ENCODE results near the gene PANK1. TPM values are rescaled to one million over a fixed set of nuclear protein-coding genes. Genes with fewer than 3 reads are reported as not detected.
A peak's percentile ranks its signal among the peaks of the same experiment; 100 is the strongest.

The PANK1 gene
- total RNA-seq, 3 donors from 2014 or later: 1.3 to 2.7 (median 2.1) TPM

DNA sequence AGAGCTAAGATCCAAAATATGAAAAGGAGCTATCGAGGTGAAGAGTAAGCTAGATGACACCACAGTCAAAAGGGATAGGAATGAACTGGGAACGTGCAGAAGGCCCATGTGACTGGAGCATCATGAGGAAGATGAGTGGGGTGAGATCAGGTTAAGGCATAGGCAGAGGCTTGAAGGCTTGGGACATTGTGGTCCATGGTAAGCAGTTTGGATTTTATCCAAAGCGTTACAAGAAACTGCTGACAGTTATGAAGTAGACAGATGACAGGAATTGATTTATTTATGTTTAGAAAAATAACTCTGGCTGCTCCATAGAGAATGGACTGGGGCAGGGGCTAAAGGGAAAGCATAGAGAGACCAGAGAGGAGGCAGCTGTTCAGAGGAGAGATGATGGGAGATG lies 18.1 kb upstream of the PANK1 start:
- Mint-ChIP-seq H3K9me3 (no peaks in the 10 kb centered on the region), H3K27me3 (ENCODE audit: low read depth) (peaks cover 8% of the 10 kb centered on the region), H3K36me3 (ENCODE audit: insufficient read depth) (no peaks in the 10 kb centered on the region), H3K4me1 (ENCODE audit: low read depth) (no peaks in the 10 kb centered on the region), H3K4me3 (no peak overlapping the region)
- DNase-seq: no peak
- ATAC-seq: no peak

DNA sequence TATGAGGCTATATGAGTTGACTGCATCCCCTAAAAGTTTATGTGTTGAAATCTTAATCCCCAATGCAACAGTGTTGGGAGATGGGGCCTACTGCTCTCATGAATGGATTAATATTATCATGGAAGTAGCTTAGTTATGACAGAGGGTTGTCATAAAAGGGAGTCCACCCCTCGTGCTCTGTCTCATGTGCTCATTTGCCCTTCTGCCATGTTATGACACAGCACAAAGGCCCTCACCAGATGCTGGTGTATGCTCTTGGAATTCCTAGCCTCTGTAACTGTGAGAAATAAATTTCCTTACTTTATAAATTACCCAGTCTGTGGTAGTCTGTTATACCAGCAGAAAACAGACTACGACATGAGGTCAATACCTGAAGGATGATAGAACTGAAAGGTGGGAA lies 17.6 kb upstream of the PANK1 start:
- ATAC-seq: no peak
- Mint-ChIP-seq H3K9me3 (no peaks in the 10 kb centered on the region), H3K36me3 (ENCODE audit: insufficient read depth) (no peaks in the 10 kb centered on the region), H3K27me3 (ENCODE audit: low read depth) (peaks cover 8% of the 10 kb centered on the region), H3K4me1 (ENCODE audit: low read depth) (no peaks in the 10 kb centered on the region), H3K4me3 (no peak overlapping the region)
- DNase-seq: no peak

DNA sequence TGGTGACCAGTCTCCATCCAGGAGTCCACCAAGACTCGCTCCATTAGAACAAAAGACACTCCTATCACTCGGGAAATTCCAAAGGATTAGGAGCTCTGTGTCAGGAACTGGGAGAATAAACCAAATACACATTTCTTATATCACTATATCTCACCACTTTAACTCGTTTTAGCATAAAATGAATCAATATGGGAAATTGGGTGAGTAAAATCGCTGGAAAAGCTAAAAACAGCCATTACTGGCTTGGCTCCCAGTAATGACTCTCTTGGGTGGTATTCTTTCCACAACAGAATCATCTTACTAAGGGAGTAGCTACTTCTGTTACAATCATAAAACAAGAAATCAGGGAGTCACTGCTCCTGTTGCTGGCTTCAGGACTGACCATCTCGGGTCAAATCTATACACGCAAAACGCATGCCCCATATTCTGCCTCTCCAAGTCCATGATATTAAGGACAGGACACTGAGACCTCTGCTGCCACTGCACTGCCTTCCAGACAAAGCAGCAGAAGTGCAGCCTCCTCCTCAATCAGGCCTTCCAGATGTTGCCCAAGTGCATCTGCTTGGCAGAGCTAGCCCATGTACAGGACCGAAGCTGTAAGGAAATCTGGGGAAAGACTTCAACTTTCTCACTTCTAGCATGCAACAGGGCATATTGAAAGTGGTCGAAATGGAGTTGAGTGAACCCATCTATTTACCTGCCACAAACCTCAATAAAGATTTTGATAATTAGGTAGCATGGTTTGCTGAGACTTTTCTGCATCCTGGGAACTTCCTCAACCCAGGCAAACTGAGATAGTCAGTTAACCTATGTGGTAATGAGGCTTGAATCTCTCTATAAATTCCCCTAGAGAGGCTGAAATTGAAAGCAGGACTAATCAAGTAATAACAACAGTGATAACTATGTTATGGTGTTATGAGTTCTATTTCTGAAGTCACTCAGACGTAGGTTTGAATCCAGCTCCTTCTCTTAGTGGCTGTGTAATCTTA lies 14.4 kb upstream of the PANK1 start:
- Mint-ChIP-seq H3K4me3 (no peak overlapping the region), H3K27me3 (ENCODE audit: low read depth) (peaks cover 8% of the 10 kb centered on the region), H3K9me3 (peaks cover 5% of the 10 kb centered on the region), H3K36me3 (ENCODE audit: insufficient read depth) (no peaks in the 10 kb centered on the region), H3K4me1 (ENCODE audit: low read depth) (no peaks in the 10 kb centered on the region)
- no peak for DNase-seq
- ATAC-seq: no peak

DNA sequence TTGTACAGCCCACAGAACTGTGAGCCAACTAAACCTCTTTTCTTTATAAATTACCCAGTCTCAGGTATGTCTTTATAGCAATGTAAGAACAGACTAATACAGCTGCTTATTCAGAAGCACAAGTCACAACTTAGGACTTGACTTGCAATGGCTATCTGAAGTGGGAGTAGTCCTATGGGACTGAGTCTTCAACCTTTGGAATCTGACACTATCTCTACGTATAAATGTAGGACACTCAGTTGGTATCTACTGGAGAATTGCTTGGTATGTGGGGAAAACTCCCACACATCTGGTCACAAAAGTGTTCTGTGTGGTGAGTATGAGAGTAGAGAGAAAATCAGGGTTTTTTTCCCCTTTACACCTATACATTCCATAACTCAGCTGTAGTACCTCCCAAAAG lies 12.3 kb upstream of the PANK1 start:
- DNase-seq (no peak), ATAC-seq (no peak)
- Mint-ChIP-seq H3K27me3 (ENCODE audit: low read depth) (peaks cover 8% of the 10 kb centered on the region), H3K4me3 (no peak overlapping the region), H3K9me3 (peaks cover 5% of the 10 kb centered on the region), H3K4me1 (ENCODE audit: low read depth) (no peaks in the 10 kb centered on the region), H3K36me3 (ENCODE audit: insufficient read depth) (no peaks in the 10 kb centered on the region)

DNA sequence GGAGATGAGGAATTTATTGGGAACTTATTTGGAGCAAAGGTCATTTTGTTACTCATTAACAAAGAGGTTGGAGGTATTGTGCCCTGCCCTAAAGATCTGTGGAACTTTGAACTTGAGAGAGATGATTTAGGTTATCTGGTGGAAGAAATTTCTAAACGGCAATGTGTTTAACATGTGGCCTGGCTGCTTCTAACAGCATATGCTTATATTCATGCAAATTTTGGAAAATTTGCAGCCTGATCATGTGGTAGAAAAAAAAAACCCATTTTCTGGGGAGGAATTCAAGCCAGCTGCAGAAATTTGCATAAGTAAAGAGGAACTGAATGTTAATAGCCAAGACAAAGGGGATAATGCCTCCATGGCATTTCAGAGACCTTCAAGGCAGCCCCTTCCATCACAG lies 10.7 kb upstream of the PANK1 start:
- no peaks in the 10 kb centered on the region for H3K4me1 Mint-ChIP-seq (ENCODE audit: low read depth)
- peaks cover 5% of the 10 kb centered on the region for H3K9me3 Mint-ChIP-seq
- H3K4me3 Mint-ChIP-seq: no peak overlapping the region
- no peak for ATAC-seq
- DNase-seq: no peak
- peaks cover 8% of the 10 kb centered on the region for H3K27me3 Mint-ChIP-seq (ENCODE audit: low read depth)
- H3K36me3 Mint-ChIP-seq (ENCODE audit: insufficient read depth): no peaks in the 10 kb centered on the region

DNA sequence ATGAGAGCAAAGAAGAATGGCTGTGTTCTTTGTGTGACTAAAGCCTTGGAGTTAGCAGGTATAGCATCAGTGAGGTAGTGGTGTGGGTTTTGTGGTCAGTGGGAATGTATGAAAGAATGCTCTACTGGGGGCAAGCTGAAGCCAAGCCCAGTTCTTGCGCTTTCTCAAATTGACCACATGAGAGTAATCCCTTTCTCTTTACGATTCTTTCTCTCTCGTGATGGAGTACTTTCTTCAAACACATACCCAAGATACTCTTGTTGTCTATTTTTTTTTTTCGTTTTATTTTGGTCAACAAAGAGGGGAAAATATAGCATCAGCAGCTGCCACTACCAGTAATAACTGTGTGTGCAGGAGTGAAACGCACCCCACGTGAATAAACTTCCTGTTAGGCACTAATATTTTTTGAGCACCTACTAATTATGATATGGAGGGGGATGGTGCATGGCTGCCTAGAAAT lies 8.4 kb upstream of the PANK1 start:
- H3K27me3 Mint-ChIP-seq (ENCODE audit: low read depth): peaks cover under 1% of the 10 kb centered on the region
- H3K9me3 Mint-ChIP-seq: peaks cover 5% of the 10 kb centered on the region
- H3K4me3 Mint-ChIP-seq: no peak overlapping the region
- DNase-seq: no peak
- no peaks in the 10 kb centered on the region for H3K36me3 Mint-ChIP-seq (ENCODE audit: insufficient read depth)
- no peaks in the 10 kb centered on the region for H3K4me1 Mint-ChIP-seq (ENCODE audit: low read depth)
- no peak for ATAC-seq

DNA sequence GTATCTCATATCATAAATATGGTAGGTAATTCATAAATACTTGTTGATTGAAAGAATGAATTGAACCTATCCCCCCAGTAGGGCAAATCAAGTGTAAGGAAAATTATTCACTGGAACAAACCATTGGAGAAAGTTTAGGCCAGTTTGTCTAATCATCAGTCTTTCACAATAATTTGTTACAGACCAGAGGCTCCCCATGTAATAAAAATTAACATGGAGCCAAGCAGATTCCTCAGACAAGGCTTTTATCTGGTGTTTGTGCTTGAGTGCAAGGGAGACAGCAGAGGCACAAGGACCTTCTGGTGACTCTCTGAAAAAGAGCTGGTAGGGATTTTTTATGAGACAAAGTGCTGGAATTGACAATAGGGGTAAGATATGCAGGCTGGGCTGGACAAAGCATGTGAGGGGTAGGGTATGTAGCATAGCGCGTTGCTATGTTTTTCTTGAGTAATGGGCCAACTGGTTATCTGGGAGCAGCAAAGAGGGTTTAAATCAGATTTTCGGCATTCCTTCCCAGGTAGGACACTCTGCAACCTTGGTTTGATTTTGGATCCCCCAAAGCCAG lies 7.8 kb upstream of the PANK1 start:
- no peak overlapping the region for H3K4me3 Mint-ChIP-seq
- no peak for DNase-seq
- no peaks in the 10 kb centered on the region for H3K36me3 Mint-ChIP-seq (ENCODE audit: insufficient read depth)
- no peaks in the 10 kb centered on the region for H3K4me1 Mint-ChIP-seq (ENCODE audit: low read depth)
- ATAC-seq: no peak
- H3K9me3 Mint-ChIP-seq: peaks cover 5% of the 10 kb centered on the region
- H3K27me3 Mint-ChIP-seq (ENCODE audit: low read depth): peaks cover 4% of the 10 kb centered on the region

DNA sequence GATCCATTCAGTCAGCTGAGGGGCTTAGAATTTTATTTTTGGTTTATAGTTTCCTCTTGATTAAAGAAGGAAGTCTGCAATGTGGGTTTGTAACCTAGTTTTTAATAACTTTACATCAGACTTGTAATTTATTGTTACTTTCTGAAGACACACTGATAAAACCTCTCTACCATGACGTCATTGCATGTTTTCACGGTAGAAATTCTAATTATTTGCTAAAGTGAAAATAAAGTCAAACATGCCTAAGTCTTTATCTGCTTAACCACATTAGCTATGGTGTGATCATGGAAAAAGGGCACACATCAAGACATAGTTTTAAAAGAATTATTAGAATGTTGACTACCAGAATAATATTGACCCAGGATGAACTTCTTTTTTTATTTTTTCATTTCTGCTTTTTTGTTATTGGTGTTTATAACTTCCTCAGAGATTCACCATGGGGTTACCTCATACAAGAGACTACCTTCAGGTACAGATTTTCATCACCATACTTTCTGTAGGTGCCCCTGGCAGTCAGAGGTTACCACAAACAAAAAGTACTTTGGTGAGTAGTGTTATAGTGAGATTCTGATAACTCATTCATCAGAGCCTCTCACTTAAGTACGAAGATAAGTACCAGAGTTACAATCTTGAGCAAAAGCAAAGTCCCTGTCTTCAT lies 7.0 kb upstream of the PANK1 start:
- no peak overlapping the region for H3K4me3 Mint-ChIP-seq
- ATAC-seq: no peak

DNA sequence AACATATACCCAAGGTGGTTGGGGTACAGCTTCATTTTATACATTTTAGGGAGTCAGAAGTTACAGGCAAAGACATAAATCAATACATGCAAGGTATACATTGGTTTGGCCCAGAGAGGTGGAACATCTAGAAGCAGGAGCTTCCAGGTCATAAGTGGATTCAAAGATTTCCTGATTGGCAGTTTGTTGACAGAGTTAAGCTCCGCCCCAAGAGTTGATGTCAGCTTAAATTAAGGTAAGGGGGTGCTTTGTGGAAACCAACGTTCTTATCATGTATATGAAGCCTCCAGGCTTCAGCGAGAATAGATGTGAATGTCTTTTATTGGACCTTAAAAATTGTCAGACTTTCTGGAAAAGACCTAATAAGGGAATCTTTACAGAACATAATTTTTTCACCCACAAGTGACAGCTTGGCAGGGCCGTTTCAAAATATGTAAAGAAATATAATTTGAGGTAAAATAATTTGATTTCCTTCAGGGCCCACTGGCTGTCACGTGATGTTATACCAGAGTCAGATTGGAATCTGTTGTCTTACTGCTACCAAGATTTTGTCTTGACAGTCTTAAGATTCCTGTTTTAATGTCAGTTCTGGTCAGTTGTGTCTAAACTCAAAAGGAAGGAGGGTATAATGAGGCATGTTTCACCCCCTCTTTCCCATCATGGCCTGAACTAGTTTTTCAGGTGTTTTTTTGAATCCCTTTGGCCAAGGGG lies 6.3 kb upstream of the PANK1 start:
- Mint-ChIP-seq H3K4me3 (no peak overlapping the region), H3K27me3 (ENCODE audit: low read depth) (peaks cover 13% of the 10 kb centered on the region), H3K9me3 (peaks cover 5% of the 10 kb centered on the region), H3K36me3 (ENCODE audit: insufficient read depth) (no peaks in the 10 kb centered on the region), H3K4me1 (ENCODE audit: low read depth) (peaks cover 2% of the 10 kb centered on the region)
- ATAC-seq (no peak), DNase-seq (no peak)

More for the DNA sequence above, 7.0 kb upstream of the PANK1 start:
- Mint-ChIP-seq H3K4me1 (ENCODE audit: low read depth) (no peaks in the 10 kb centered on the region), H3K27me3 (ENCODE audit: low read depth) (peaks cover 10% of the 10 kb centered on the region), H3K9me3 (peaks cover 5% of the 10 kb centered on the region), H3K36me3 (ENCODE audit: insufficient read depth) (no peaks in the 10 kb centered on the region)
- no peak for DNase-seq

DNA sequence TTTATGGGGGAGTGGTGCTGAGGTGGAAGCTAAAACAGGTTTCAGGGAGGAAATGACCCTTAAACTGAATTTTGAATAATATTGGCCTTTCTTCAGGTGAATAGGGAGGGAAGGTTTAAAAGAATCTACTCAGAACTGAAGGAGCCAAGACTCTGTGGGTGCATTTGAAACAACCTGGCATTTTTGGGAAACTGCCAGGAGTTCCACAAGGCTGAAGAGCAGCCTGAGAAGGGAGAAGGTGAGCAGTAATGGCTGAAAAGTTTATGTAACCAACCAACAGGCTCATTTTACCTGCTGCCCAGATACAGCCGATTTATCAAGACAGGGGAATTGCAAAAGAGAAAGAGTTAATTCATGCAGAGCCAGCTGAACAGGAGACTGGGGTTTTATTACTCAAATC lies 4.0 kb upstream of the PANK1 start:
- Mint-ChIP-seq H3K27me3 (ENCODE audit: low read depth) (peaks cover 18% of the 10 kb centered on the region), H3K4me1 (ENCODE audit: low read depth) (peaks cover 9% of the 10 kb centered on the region), H3K36me3 (ENCODE audit: insufficient read depth) (no peaks in the 10 kb centered on the region), H3K9me3 (no peaks in the 10 kb centered on the region), H3K4me3 (no peak overlapping the region)
- ATAC-seq: no peak
- DNase-seq: no peak

DNA sequence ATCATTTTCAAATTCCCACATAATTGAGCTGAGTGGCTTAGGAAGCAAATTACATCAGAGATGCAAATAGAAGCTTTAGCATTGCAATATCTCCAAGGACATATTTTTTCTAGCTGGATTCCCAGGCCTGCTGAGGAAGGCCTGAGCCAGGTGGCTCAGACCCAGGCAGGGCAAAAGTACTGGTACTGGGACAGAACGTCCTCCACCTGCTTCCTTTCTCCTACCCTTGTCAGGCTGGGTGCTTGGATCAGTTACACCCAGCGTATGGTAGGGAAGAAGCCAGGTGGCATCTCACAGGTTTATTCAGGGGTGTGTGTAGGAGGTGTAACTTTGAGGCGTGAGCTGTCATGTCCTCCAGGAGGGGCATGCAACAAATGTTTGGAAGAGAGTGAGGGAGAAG lies 3.0 kb upstream of the PANK1 start:
- Mint-ChIP-seq H3K4me3 (no peak overlapping the region), H3K27me3 (ENCODE audit: low read depth) (peaks cover 18% of the 10 kb centered on the region), H3K36me3 (ENCODE audit: insufficient read depth) (no peaks in the 10 kb centered on the region), H3K4me1 (ENCODE audit: low read depth) (peaks cover 12% of the 10 kb centered on the region), H3K9me3 (no peaks in the 10 kb centered on the region)
- DNase-seq: no peak
- ATAC-seq: no peak

DNA sequence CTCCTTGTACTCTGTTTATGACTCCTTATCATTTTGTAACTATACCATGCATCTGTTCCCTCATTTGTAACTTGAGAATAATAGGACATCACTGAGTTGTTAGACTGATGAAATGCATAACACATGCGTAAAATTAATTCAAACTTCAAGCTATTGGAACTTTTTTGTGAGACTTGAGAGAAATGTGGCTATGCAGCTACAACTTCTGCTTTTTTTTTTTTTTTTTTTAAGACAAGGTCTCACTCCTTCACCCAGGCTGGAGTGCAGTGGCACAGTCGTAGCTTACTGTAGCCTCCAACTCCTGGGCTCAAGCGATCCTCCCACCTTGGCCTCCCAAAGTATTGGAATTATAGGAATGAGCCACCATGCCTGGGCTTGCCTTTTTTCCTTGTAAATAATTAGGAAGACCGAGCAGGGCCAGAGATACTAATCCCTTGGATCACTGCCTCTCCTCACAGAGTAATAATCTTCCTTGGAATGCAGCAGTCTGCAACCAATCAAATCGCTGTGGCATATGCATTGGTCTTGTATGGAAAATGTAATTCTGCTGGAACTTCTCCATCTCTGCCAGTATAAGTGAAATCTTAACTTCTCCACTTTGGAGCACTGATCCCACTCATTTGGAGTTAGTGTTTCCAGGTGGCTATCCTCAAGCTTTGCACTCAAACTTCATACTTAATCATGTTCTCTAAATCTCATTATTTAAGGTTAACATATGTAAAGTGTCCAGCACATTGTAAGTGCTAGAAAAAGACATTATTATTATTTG lies 2.0 kb upstream of the PANK1 start:
- Mint-ChIP-seq H3K4me1 (ENCODE audit: low read depth) (peaks cover 12% of the 10 kb centered on the region), H3K36me3 (ENCODE audit: insufficient read depth) (no peaks in the 10 kb centered on the region), H3K27me3 (ENCODE audit: low read depth) (peaks cover 18% of the 10 kb centered on the region), H3K9me3 (no peaks in the 10 kb centered on the region), H3K4me3 (peak overlapping the region; percentile 48)
- DNase-seq (no peak), ATAC-seq (no peak)

DNA sequence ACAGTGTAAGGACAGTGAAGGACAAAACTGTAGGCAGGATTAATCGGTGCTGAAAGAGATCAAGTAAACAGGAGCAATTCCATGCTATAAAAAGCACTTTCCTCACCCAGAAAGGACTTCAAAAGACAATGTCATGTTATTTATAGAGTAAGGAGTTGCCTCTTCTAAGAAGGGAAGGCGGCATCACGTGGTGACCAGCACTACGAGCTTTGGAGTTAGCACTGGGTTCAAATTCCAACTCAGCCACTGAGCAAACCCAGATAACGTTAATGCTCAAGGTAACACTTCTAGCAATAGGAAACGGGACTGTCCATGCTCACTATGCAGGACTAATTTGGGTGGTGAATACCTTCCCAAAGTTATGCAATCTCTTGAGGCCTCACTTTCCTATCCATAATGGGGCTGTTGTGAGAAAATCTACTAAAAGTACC lies 715 bp upstream of the PANK1 start:
- Mint-ChIP-seq H3K27me3 (ENCODE audit: low read depth) (peaks cover 18% of the 10 kb centered on the region), H3K36me3 (ENCODE audit: insufficient read depth) (no peaks in the 10 kb centered on the region), H3K4me3 (no peak overlapping the region), H3K9me3 (no peaks in the 10 kb centered on the region), H3K4me1 (ENCODE audit: low read depth) (peaks cover 12% of the 10 kb centered on the region)
- DNase-seq (no peak), ATAC-seq (no peak)

DNA sequence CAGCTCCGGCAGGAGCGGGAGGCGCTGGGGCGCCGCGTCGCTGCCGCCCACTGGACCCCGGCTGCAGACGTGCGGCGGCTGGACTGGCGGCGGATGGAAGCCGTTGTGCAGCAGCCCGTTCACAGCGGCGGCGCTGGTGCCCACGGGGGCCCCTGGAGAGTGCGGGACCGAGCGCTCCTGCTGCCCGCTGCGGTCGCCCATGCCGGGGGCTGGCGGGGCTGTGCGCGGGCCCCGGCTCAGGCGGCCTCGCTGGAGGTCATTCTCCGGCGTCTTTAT lies 413 bp downstream of the PANK1 start:
- ATAC-seq: peak; percentile 42 to 58
- Mint-ChIP-seq H3K4me3 (no peak overlapping the region), H3K27me3 (ENCODE audit: low read depth) (peaks cover 18% of the 10 kb centered on the region), H3K9me3 (no peaks in the 10 kb centered on the region), H3K36me3 (ENCODE audit: insufficient read depth) (no peaks in the 10 kb centered on the region), H3K4me1 (ENCODE audit: low read depth) (peaks cover 12% of the 10 kb centered on the region)
- DNase-seq: no peak
